BLaER1 treated with 17β-estradiol and CSF1 and Interleukin-3, amounts not matched to agents 10 nM and 100 nM (cell line): ENCODE measurements around the gene SERPINA12.

Source experiments
- H3K27ac ChIP-seq, 11 experiments: shearing (Covaris generic); formaldehyde crosslinking; 2 replicates each; pipeline ENCODE4 v1.8.1; 2022
- H3K27me3 ChIP-seq, 11 experiments: shearing (Covaris generic); formaldehyde crosslinking; 2 replicates each; pipeline ENCODE4 v1.8.1; 2022
- H3K36me3 ChIP-seq, 11 experiments: shearing (Covaris generic); formaldehyde crosslinking; 2 replicates each; pipeline ENCODE4 v1.8.1; 2022
- H3K4me1 ChIP-seq, 10 experiments: shearing (Covaris generic); formaldehyde crosslinking; 2 replicates each; pipeline ENCODE4 v1.8.1; 2022
- H3K4me2 ChIP-seq, 11 experiments: shearing (Covaris generic); formaldehyde crosslinking; 2 replicates each; pipeline ENCODE4 v1.8.1; 2022
- H3K4me3 ChIP-seq, 10 experiments: shearing (Covaris generic); formaldehyde crosslinking; 2 replicates each; pipeline ENCODE4 v1.8.1; 2022
- H3K9ac ChIP-seq, 11 experiments: shearing (Covaris generic); formaldehyde crosslinking; 2 replicates each; pipeline ENCODE4 v1.8.1; 2022
- H3K9me3 ChIP-seq, 11 experiments: shearing (Covaris generic); formaldehyde crosslinking; replicated peaks in 1 of 11; 2 replicates each; pipeline ENCODE4 v1.8.1; 2022
- H4K20me1 ChIP-seq, 11 experiments: shearing (Covaris generic); formaldehyde crosslinking; 2 replicates each; pipeline ENCODE4 v1.8.1; 2022
- Cebpa-rat ChIP-seq, 11 experiments: shearing (Covaris generic); IDR thresholded peaks; 2 replicates each; pipeline ENCODE4 v1.8.1; 2022

The SERPINA12 gene

DNA sequence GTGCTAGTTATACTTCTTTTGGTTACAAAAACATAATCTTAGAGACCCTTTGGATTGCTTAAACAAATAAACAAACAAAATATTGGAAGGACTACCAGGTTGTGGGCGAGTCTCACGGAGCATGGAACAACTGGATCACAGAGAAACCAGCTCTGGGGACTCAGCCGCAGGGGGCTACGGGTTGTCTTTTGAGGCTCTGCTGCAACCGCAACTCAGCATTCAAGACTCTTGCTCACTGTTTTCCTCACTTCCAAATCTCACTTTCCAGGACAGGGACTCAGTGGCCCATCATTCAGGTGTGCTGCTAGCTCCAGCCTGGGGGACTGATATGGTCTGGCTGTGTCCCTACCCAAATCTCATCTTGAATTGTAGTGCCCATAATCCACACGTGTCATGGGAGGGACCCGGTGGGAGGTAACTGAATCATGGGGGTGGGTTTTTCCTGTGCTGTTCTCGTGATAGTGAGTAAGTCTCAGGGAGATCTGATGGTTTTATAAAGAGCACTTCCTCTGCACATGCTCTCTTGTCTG, 37.9 kb upstream of the SERPINA12 start:
- Histone ChIP-seq H3K27ac (peak overlapping the region in 2 of 11 experiments; percentile 32 to 50; a peak in 2 of 22 replicates), H3K4me2 (no peak overlapping the region), H3K4me3 (no peak overlapping the region), H3K36me3 (no peaks in the 10 kb centered on the region), H3K9ac (no peak overlapping the region), H3K4me1 (no peaks in the 10 kb centered on the region), H3K27me3 (no peaks in the 10 kb centered on the region), H3K9me3 (peaks cover 0 to 28% (median 10%) of the 10 kb centered on the region in 11 experiments; a peak in 15 of 22 replicates), H4K20me1 (no peaks in the 10 kb centered on the region)
- no peak for TF ChIP-seq Cebpa-rat (IDR thresholded peaks at IDR 0.05)

DNA sequence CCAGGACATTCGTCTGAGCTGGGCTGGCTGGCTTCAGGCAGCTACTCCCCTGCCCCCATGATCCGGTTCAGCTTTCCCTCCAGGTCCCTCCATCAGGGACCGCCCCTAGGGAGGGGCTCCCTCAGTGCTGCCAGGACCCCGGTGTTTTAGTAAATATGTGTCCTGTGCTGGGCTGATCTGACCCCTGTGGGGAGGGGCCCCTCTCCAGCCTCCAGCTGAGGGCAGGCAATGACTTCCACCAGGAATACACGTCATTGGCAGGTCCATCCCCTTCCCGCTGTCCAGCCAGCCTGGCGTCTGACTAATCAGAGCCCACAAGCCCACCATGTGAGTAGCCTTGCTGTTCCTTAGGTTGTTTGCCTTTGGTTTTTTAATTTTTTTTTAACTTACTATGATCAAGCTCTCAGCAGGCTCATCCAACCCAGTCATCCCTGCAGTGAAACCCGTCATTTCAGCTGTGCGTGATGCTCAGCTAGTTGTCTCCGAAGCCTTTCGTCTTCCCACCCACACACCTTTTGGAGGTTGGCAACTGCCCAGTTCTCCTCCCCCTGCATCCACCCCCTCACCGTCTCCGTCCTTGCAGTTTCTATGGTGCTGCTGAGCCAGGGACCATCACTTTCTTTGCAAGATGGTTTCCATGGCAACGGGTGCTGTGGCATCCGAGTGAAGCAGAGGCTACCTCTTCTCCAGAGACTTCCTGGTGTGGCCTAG, 36.0 kb upstream of the SERPINA12 start:
- Histone ChIP-seq H3K4me1 (0 out of 20 replicates have a peak, but pooled peaks cover 0 to 3% (median 0%) of the 10 kb centered on the region in 10 experiments), H3K36me3 (no peaks in the 10 kb centered on the region), H3K27me3 (no peaks in the 10 kb centered on the region), H4K20me1 (no peaks in the 10 kb centered on the region), H3K9me3 (peaks cover 0 to 28% (median 10%) of the 10 kb centered on the region in 11 experiments; a peak in 15 of 22 replicates), H3K27ac (no peak overlapping the region), H3K4me2 (no peak overlapping the region), H3K9ac (no peak overlapping the region), H3K4me3 (no peak overlapping the region)
- TF ChIP-seq Cebpa-rat (IDR thresholded peaks at IDR 0.05) = no peak

DNA sequence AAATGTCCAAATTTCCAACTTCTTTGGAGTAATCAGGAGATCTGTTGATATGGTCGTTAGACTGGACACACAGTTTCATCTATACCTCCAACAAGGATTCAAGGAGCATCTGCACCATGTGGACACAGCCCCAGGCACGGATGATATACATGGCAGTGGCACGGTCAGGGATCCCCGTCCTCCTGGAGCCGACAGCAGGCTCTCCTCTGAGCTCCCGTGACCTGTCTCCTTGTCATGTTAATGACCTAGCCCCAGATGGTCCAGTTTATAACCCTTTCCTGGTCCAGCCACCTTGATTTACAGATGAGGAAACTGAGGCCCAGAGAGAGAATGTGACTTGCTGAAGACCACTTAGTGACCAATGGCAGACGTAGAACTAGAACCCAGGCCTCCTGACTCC, 35.5 kb upstream of the SERPINA12 start:
- no peak for TF ChIP-seq Cebpa-rat (IDR thresholded peaks at IDR 0.05)

DNA sequence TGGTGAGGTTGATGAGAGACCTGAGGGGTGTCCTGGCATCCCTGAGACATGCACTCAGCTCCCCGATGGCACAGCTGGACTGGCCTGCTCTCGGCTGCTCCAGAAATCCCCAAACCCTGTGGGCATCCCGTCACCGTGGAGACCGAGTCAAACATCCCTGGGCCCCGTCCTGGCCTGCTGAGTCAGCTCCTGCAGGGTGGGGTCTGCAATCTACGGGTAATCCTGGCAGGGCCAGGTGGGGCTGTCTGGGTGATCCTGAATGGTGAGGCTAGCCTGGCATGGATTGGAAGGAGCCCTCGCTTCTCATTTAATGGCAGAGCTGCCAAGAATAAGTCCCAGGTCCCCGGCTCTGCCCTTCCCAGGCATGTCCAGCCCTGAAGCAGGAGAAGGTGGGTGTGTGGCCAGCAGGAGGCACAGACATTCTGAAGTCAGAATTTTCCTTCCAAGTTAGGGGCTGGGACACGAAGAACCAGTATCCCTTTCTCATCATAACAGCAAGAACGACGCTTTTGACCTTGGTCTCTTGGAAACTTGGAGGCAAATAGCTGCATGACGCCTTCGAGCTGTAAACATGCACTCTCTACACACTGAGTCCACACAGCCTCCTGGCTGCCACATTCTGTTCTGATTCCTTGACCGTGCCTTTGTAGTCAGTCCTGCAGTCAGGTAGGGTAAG, 34.3 kb upstream of the SERPINA12 start:
- no peak for TF ChIP-seq Cebpa-rat (IDR thresholded peaks at IDR 0.05)
- Histone ChIP-seq H3K36me3 (no peaks in the 10 kb centered on the region), H4K20me1 (no peaks in the 10 kb centered on the region), H3K4me3 (no peak overlapping the region), H3K9me3 (peaks cover 0 to 28% (median 10%) of the 10 kb centered on the region in 11 experiments; a peak in 15 of 22 replicates), H3K27me3 (no peaks in the 10 kb centered on the region), H3K27ac (no peak overlapping the region), H3K9ac (no peak overlapping the region), H3K4me1 (0 out of 20 replicates have a peak, but pooled peaks cover 0 to 6% (median 0%) of the 10 kb centered on the region in 10 experiments), H3K4me2 (no peak overlapping the region)

More for the DNA sequence above, 35.5 kb upstream of the SERPINA12 start:
- no peak overlapping the region for H3K9ac ChIP-seq
- H3K9me3 ChIP-seq = peaks cover 0 to 28% (median 10%) of the 10 kb centered on the region in 11 experiments; a peak in 15 of 22 replicates
- H3K4me2 ChIP-seq = no peak overlapping the region
- H3K36me3 ChIP-seq = no peaks in the 10 kb centered on the region
- H3K27me3 ChIP-seq = no peaks in the 10 kb centered on the region
- H3K4me3 ChIP-seq = no peak overlapping the region
- no peaks in the 10 kb centered on the region for H4K20me1 ChIP-seq
- 0 out of 20 replicates have a peak, but pooled peaks cover 0 to 6% (median 0%) of the 10 kb centered on the region in 10 experiments for H3K4me1 ChIP-seq
- H3K27ac ChIP-seq = no peak overlapping the region

DNA sequence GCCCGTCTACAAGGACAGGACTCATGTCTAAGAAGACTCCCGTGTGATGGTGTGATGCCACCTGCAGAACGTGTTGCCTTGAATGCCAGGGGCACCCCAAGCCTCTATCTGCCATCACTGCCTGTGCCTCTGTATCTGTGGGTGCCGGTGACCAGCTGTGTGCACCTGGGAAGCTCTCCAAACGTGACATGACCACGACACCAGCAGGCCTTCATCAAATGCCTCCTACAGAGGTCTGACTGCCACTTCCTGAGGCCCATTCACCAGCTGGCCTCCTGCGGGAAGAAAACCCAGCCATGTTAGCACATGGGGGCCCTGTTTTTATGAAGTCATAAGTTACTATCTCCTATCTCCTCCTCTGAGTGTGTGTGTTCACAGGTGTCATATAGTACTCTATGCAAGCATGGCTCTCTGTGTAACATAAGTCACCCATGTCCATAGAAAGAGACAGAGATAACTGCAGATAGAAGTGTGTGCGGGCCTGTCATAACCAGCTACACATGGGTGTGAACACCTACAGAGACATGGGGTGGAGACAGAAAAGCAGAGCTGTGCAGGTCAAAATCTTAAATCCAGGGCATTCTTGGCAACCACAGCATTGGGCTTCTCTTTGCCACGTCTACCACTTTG, 33.7 kb upstream of the SERPINA12 start:
- Histone ChIP-seq H3K4me2 (peak overlapping the region in 1 of 11 experiments; percentile 31; a peak in 1 of 22 replicates), H3K27me3 (no peaks in the 10 kb centered on the region), H3K9me3 (peaks cover 0 to 28% (median 10%) of the 10 kb centered on the region in 11 experiments; a peak in 15 of 22 replicates), H3K9ac (no peak overlapping the region), H3K4me3 (no peak overlapping the region), H3K36me3 (no peaks in the 10 kb centered on the region), H3K4me1 (peaks cover 0 to 6% (median 0%) of the 10 kb centered on the region in 10 experiments; a peak in 1 of 20 replicates), H4K20me1 (no peaks in the 10 kb centered on the region), H3K27ac (no peak overlapping the region)
- no peak for TF ChIP-seq Cebpa-rat (IDR thresholded peaks at IDR 0.05)

DNA sequence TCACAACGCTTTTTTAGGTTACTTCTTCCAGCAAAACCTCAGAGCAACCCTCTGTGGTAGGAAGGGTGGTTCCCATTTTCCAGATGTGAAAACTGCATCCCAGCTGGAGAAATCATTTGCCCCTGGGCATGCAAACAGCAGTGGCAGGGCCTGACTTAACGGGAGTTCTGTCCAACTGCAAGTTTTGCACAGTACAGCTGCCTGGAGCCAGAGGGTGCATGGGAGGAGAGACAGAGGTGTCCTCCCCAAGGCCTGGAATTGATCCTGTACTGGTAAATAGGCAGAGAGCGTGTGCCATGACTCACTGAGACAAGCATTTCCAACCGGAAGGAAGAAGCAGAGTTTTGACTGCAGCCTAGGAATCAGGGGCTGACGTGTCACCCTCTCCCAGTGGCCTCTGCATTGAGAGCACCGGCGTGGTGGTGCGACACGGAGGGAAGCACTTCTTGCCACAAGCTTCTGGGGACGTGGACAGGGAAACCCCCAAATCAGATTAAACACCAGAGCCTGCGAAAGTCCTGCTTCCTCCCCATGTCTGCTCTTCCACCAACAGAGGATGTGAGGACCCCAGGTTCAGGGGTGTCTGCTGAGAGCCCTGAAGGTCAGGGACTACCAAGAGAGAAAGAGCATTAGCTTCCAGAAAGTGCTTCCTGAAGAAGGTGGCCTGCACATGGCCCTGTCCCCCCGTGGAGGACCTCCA, 33.0 kb upstream of the SERPINA12 start:
- H3K4me1 ChIP-seq = peaks cover 0 to 6% (median 0%) of the 10 kb centered on the region in 10 experiments; a peak in 1 of 20 replicates

DNA sequence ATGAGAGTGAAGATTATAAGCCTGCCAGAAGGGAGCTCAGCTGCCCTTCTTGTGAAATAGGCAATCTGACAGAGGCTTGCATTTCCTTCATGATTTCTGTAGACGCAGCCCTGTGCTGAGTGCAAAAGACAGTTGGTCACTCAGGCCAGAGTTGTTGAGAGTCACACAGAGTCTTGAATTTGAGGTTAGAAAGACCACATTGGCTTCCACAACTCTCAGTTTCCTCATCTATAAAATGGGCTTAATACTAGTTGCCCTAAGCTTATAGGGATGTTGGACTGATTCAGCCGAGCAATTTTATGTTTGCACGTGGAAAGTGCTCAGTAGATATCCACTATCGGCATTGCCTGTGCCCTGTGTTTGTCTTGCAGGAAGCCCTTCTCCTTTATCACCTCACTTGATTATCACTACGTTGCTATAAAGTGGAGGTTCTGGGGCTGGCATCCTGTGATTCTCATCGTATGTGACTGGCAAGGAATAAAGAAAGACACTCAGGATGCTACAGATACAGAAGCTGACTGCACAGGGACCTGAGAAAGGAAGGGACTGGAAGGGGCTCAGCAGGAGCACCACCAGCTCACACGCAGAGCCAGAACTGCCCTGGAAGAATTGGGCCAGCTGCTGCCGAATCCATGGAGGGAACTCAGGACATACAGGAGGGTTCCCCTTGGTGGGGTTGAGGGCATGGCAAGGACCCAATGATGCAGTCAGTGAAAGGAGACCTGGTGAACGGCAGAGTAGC, 32.1 kb upstream of the SERPINA12 start:
- Histone ChIP-seq H3K36me3 (no peaks in the 10 kb centered on the region), H3K4me1 (peaks cover 0 to 6% (median 0%) of the 10 kb centered on the region in 10 experiments; a peak in 1 of 20 replicates), H4K20me1 (no peaks in the 10 kb centered on the region), H3K4me2 (no peak overlapping the region), H3K27ac (no peak overlapping the region), H3K9me3 (peaks cover 0 to 19% (median 9%) of the 10 kb centered on the region in 11 experiments; a peak in 16 of 22 replicates), H3K4me3 (no peak overlapping the region), H3K9ac (no peak overlapping the region), H3K27me3 (no peaks in the 10 kb centered on the region)
- no peak for TF ChIP-seq Cebpa-rat (IDR thresholded peaks at IDR 0.05)

More for the DNA sequence above, 33.0 kb upstream of the SERPINA12 start:
- peak overlapping the region in 1 of 11 experiments; percentile 31; a peak in 1 of 22 replicates for H3K4me2 ChIP-seq
- no peaks in the 10 kb centered on the region for H3K27me3 ChIP-seq
- TF ChIP-seq Cebpa-rat (IDR thresholded peaks at IDR 0.05) = no peak
- no peak overlapping the region for H3K4me3 ChIP-seq
- H4K20me1 ChIP-seq = no peaks in the 10 kb centered on the region
- no peak overlapping the region for H3K9ac ChIP-seq
- H3K9me3 ChIP-seq = peaks cover 0 to 25% (median 10%) of the 10 kb centered on the region in 11 experiments; a peak in 16 of 22 replicates
- H3K36me3 ChIP-seq = no peaks in the 10 kb centered on the region
- no peak overlapping the region for H3K27ac ChIP-seq
